ENCODE data around the gene GLIS1.

GLIS1 gene

GRCh38 chr1:53617382-53617781 is 121.6 kb downstream of the GLIS1 start:
- no peak for DNase-seq (ENCODE audit: low read depth)
- TF ChIP-seq CTCF (IDR thresholded peaks at IDR 0.05; ENCODE audit: low read depth, low read length): no peak
- TF ChIP-seq MAX (IDR thresholded peaks at IDR 0.05; ENCODE audit: low read depth, low read length): no peak
- TF ChIP-seq MYC (IDR thresholded peaks at IDR 0.05; ENCODE audit: low read depth, low read length): no peak
- no peak for TF ChIP-seq POLR2A (IDR thresholded peaks at IDR 0.05; ENCODE audit: extremely low read depth, insufficient read length)
- no peak overlapping the region for H3K4me3 ChIP-seq (ENCODE audit: low read depth, low read length)

DNA sequence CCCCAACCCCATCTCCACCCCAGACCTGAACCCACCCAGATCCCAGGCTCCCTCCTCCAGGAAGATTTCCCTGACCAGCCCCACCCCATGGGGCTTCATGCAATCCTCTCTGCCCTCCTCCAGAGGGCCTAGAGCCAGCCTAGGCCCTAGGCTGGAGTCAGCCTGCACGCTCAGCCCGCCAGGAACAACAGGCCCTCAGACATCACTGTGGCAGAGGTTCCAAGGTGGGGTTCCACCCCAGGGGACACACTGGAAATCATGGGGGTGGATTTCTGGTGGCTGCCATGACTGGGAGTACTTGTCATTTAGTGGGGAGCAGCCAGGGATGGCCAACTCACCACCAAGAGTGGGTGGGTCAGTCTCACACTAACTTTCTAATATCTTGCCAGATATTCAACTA is 122.0 kb downstream of the GLIS1 start:
- DNase-seq (ENCODE audit: low read depth): no peak
- TF ChIP-seq CTCF (IDR thresholded peaks at IDR 0.05; ENCODE audit: low read depth, low read length) (no peak), POLR2A (IDR thresholded peaks at IDR 0.05; ENCODE audit: extremely low read depth, insufficient read length) (no peak), MYC (IDR thresholded peaks at IDR 0.05; ENCODE audit: low read depth, low read length) (no peak), MAX (IDR thresholded peaks at IDR 0.05; ENCODE audit: low read depth, low read length) (no peak)
- no peak overlapping the region for H3K4me3 ChIP-seq (ENCODE audit: low read depth, low read length)

DNA sequence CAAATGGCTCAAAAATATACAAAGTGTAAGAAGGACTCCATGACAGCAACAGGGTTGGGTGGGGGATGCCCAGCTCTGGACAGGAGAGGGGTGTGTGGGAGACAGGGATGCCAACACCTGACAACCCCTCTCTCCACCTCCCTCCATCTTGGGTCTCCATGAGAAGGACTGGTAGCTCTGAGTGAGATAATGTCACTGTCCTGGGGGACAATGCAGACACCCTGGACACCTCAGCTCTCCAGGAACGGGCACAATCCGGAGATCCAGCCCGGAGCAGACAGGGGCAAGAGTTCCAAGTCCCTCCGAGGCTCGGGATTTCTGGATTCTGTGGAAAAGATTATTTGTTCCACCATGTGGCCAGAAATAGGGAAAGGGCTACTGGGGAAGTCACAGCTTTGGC is 122.5 kb downstream of the GLIS1 start:
- TF ChIP-seq POLR2A (IDR thresholded peaks at IDR 0.05; ENCODE audit: extremely low read depth, insufficient read length) (no peak), CTCF (IDR thresholded peaks at IDR 0.05; ENCODE audit: low read depth, low read length) (no peak), MAX (IDR thresholded peaks at IDR 0.05; ENCODE audit: low read depth, low read length) (no peak), MYC (IDR thresholded peaks at IDR 0.05; ENCODE audit: low read depth, low read length) (no peak)
- H3K4me3 ChIP-seq (ENCODE audit: low read depth, low read length): no peak overlapping the region
- DNase-seq (ENCODE audit: low read depth): no peak

DNA sequence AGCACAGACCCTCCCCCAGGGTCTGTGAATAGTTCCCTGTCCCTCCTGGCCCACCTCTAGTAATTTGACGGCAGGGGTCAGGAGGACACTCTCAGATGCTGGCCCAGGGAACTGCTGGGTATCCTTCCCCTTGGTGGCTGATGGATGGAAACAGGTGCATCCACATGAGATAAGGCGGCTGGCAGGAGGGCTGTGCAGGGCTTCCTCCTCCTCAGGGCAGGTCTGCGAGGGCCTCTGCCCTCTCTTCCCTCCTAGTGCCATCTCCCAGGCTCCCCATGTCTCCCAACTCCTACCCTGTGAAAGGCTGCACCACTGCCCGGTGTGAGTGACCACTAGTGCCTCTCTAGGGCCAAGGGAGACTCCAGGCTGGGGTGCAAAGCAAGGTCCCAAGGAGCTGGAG is 123.9 kb downstream of the GLIS1 start:
- TF ChIP-seq CTCF (IDR thresholded peaks at IDR 0.05; ENCODE audit: low read depth, low read length): no peak
- no peak for TF ChIP-seq MYC (IDR thresholded peaks at IDR 0.05; ENCODE audit: low read depth, low read length)
- no peak for TF ChIP-seq POLR2A (IDR thresholded peaks at IDR 0.05; ENCODE audit: extremely low read depth, insufficient read length)
- no peak for TF ChIP-seq MAX (IDR thresholded peaks at IDR 0.05; ENCODE audit: low read depth, low read length)
- no peak overlapping the region for H3K4me3 ChIP-seq (ENCODE audit: low read depth, low read length)
- DNase-seq (ENCODE audit: low read depth): no peak

GRCh38 chr1:53614231-53615021 is 124.5 kb downstream of the GLIS1 start:
- no peak overlapping the region for H3K4me3 ChIP-seq (ENCODE audit: low read depth, low read length)
- DNase-seq (ENCODE audit: low read depth): no peak
- TF ChIP-seq POLR2A (IDR thresholded peaks at IDR 0.05; ENCODE audit: extremely low read depth, insufficient read length): no peak
- no peak for TF ChIP-seq CTCF (IDR thresholded peaks at IDR 0.05; ENCODE audit: low read depth, low read length)
- TF ChIP-seq MYC (IDR thresholded peaks at IDR 0.05; ENCODE audit: low read depth, low read length): no peak
- TF ChIP-seq MAX (IDR thresholded peaks at IDR 0.05; ENCODE audit: low read depth, low read length): no peak

Measured in NB4 (cell line).